Measurements from ENCODE around the gene CACNA1I. TPM values are rescaled to one million over a fixed set of nuclear protein-coding genes. Genes with fewer than 3 reads are reported as not detected.

The CACNA1I gene
- total and polyA plus RNA-seq, 4 donors, result 0.16 to 0.33 TPM; not detected in 2

GRCh38 chr22:39643311-39644083, 72.9 kb downstream of the CACNA1I start:
- ATAC-seq (ENCODE audit: low FRiP score) (no peak), DNase-seq (no peak)
- Histone ChIP-seq H3K9me3 (ENCODE audit: control insufficient read depth, low read length) (no peaks in the 10 kb centered on the region), H3K4me3 (ENCODE audit: low read length in 2 of 2) (no peak overlapping the region), H3K4me1 (ENCODE audit: control insufficient read depth in 1 of 2, insufficient read depth in 2 of 2, low read length in 2 of 2) (no peaks in the 10 kb centered on the region), H3K27ac (ENCODE audit: low read depth in 1 of 2, low read length in 2 of 2) (no peak overlapping the region), H3K27me3 (ENCODE audit: control insufficient read depth in 1 of 2, insufficient read depth in 2 of 2, low read length in 1 of 2) (no peaks in the 10 kb centered on the region), H3K36me3 (ENCODE audit: control insufficient read depth in 1 of 2, insufficient read depth in 2 of 2, low read length in 1 of 2) (no peaks in the 10 kb centered on the region)
- intact Hi-C loops (cut with DNase I), result no loop called here
- WGBS, 2 donors, result 69 to 71% methylated on average over 9 of the region's 9 CpGs

DNA sequence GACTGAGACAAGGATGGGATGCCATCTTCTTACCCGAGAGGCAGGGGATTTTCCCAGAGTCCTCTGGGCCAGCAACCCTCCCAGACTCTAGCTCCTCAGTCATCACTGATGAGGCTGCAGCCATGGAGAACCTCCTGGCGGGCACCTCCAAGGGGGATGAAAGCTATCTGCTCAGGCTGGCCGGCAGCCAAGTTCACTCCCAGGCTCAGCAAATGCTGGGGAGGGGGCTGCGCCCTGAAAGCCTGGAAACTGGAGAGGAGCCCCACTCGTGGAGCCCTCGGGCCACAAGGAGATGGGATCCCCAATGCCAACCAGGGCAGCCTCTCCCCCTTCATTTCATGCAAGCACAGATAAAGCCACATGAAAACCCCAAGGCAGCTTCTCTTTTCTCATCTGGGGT, 75.0 kb downstream of the CACNA1I start:
- H3K9me3 ChIP-seq (ENCODE audit: control insufficient read depth, low read length), result no peaks in the 10 kb centered on the region
- ATAC-seq (ENCODE audit: low FRiP score), result no peak
- intact Hi-C loops (cut with DNase I), result no loop called here
- H3K4me1 ChIP-seq (ENCODE audit: control insufficient read depth in 1 of 2, insufficient read depth in 2 of 2, low read length in 2 of 2), result no peaks in the 10 kb centered on the region
- H3K36me3 ChIP-seq (ENCODE audit: control insufficient read depth in 1 of 2, insufficient read depth in 2 of 2, low read length in 1 of 2), result no peaks in the 10 kb centered on the region
- H3K27ac ChIP-seq (ENCODE audit: low read depth in 1 of 2, low read length in 2 of 2), result no peak overlapping the region
- no peak overlapping the region for H3K4me3 ChIP-seq (ENCODE audit: low read length in 2 of 2)
- WGBS, 2 donors, result 65 to 74% methylated on average over 6 of the region's 6 CpGs
- DNase-seq, result no peak
- no peaks in the 10 kb centered on the region for H3K27me3 ChIP-seq (ENCODE audit: control insufficient read depth in 1 of 2, insufficient read depth in 2 of 2, low read length in 1 of 2)

DNA sequence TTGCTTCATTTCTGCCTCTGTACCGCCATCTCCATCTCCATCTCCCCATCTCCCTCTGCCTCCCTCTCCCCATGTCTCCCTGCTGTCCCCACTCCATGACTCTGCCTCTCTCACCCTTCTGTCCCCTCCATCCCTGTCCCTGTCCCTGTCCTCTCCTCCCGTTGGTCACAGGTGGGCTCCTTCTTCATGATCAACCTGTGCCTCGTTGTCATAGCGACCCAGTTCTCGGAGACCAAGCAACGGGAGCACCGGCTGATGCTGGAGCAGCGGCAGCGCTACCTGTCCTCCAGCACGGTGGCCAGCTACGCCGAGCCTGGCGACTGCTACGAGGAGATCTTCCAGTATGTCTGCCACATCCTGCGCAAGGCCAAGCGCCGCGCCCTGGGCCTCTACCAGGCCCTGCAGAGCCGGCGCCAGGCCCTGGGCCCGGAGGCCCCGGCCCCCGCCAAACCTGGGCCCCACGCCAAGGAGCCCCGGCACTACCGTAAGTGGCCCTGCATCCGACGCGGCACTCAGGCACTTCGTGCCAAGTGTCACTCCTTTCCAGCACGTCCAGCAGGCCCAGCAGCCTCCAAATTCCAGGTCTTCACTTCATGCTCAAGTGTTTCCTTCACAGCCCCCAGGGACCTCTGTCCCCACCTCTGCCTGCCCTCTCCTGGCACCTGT, 76.0 kb downstream of the CACNA1I start:
- H3K4me3 ChIP-seq (ENCODE audit: low read length in 2 of 2), result no peak overlapping the region
- H3K4me1 ChIP-seq (ENCODE audit: control insufficient read depth in 1 of 2, insufficient read depth in 2 of 2, low read length in 2 of 2), result no peaks in the 10 kb centered on the region
- H3K27me3 ChIP-seq (ENCODE audit: control insufficient read depth in 1 of 2, insufficient read depth in 2 of 2, low read length in 1 of 2), result no peaks in the 10 kb centered on the region
- no peak for DNase-seq
- intact Hi-C loops (cut with DNase I), result no loop called here
- H3K36me3 ChIP-seq (ENCODE audit: control insufficient read depth in 1 of 2, insufficient read depth in 2 of 2, low read length in 1 of 2), result no peaks in the 10 kb centered on the region
- no peak for ATAC-seq (ENCODE audit: low FRiP score)
- no peak overlapping the region for H3K27ac ChIP-seq (ENCODE audit: low read depth in 1 of 2, low read length in 2 of 2)
- peaks cover 3% of the 10 kb centered on the region for H3K9me3 ChIP-seq (ENCODE audit: control insufficient read depth, low read length)
- 83 to 87% methylated on average over 31 of the region's 31 CpGs for WGBS, 2 donors

DNA sequence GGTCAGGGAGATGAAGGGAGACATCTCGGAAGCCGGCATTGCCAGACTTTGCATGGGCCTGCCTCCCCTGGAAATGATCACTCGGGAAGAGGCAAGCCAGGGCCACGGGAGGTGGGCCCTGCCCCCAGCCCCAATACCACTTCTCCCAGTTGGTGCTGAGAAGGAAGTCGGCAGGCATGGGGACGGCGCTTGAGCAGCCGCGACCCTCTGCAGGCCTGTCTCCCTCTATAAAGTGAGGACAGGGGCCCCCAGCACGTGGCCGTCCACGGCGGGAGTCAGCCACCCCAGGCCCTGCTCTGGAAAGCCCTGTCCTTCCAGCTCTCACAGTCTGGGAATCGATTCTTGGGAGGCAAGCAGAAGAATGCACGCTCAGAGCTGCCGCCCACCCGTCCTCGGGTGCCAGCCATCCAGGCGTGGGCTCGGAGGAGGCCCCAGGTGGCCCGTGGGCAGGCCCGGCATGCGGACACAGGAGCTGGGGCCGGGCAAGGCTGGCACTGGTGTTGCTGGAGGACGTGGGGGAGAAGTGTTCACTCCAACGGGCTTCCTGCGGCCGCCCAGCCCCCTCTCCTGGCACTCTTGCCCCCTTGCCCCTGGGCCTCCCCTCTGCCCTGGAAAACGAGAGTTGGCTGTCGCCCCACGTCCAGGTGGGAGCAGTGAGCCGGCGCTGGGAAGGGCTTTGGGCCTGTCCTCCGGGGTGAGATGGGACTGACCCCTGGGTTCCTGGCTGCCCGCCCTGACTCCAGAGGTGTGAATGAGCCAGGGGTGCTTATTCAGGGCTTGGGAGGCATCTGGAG, 77.5 kb downstream of the CACNA1I start:
- Histone ChIP-seq H3K9me3 (ENCODE audit: control insufficient read depth, low read length) (peaks cover 4% of the 10 kb centered on the region), H3K27ac (ENCODE audit: low read depth in 1 of 2, low read length in 2 of 2) (no peak overlapping the region), H3K27me3 (ENCODE audit: control insufficient read depth in 1 of 2, insufficient read depth in 2 of 2, low read length in 1 of 2) (no peaks in the 10 kb centered on the region), H3K36me3 (ENCODE audit: control insufficient read depth in 1 of 2, insufficient read depth in 2 of 2, low read length in 1 of 2) (no peaks in the 10 kb centered on the region), H3K4me3 (ENCODE audit: low read length in 2 of 2) (no peak overlapping the region), H3K4me1 (ENCODE audit: control insufficient read depth in 1 of 2, insufficient read depth in 2 of 2, low read length in 2 of 2) (no peaks in the 10 kb centered on the region)
- DNase-seq, result no peak
- no peak for ATAC-seq (ENCODE audit: low FRiP score)
- 58 to 66% methylated on average over 35 of the region's 35 CpGs for WGBS, 2 donors
- intact Hi-C loops (cut with DNase I), result no loop called here

GRCh38 chr22:39648630-39648950, 78.0 kb downstream of the CACNA1I start:
- no peak for ATAC-seq (ENCODE audit: low FRiP score)
- no peak for DNase-seq
- 85 to 86% methylated on average over 5 of the region's 5 CpGs for WGBS, 2 donors
- no peak overlapping the region for H3K4me3 ChIP-seq (ENCODE audit: low read length in 2 of 2)
- intact Hi-C loops (cut with DNase I), result no loop called here
- no peaks in the 10 kb centered on the region for H3K27me3 ChIP-seq (ENCODE audit: control insufficient read depth in 1 of 2, insufficient read depth in 2 of 2, low read length in 1 of 2)
- no peaks in the 10 kb centered on the region for H3K36me3 ChIP-seq (ENCODE audit: control insufficient read depth in 1 of 2, insufficient read depth in 2 of 2, low read length in 1 of 2)
- H3K9me3 ChIP-seq (ENCODE audit: control insufficient read depth, low read length), result peaks cover 4% of the 10 kb centered on the region
- H3K4me1 ChIP-seq (ENCODE audit: control insufficient read depth in 1 of 2, insufficient read depth in 2 of 2, low read length in 2 of 2), result no peaks in the 10 kb centered on the region
- no peak overlapping the region for H3K27ac ChIP-seq (ENCODE audit: low read depth in 1 of 2, low read length in 2 of 2)

- Histone ChIP-seq H3K27me3 (ENCODE audit: control insufficient read depth in 1 of 2, insufficient read depth in 2 of 2, low read length in 1 of 2) (no peaks in the 10 kb centered on the region), H3K4me1 (ENCODE audit: control insufficient read depth in 1 of 2, insufficient read depth in 2 of 2, low read length in 2 of 2) (no peaks in the 10 kb centered on the region), H3K4me3 (ENCODE audit: low read length in 2 of 2) (no peak overlapping the region), H3K36me3 (ENCODE audit: control insufficient read depth in 1 of 2, insufficient read depth in 2 of 2, low read length in 1 of 2) (no peaks in the 10 kb centered on the region), H3K27ac (ENCODE audit: low read depth in 1 of 2, low read length in 2 of 2) (no peak overlapping the region), H3K9me3 (ENCODE audit: control insufficient read depth, low read length) (peaks cover 4% of the 10 kb centered on the region)
- DNase-seq (no peak), ATAC-seq (ENCODE audit: low FRiP score) (no peak)
- intact Hi-C loops (cut with DNase I), result no loop called here
- 95% methylated on average over 41 of the region's 41 CpGs for WGBS, 2 donors
Observed at GRCh38 chr22:39649500-39650089, 79.0 kb downstream of the CACNA1I start.

DNA sequence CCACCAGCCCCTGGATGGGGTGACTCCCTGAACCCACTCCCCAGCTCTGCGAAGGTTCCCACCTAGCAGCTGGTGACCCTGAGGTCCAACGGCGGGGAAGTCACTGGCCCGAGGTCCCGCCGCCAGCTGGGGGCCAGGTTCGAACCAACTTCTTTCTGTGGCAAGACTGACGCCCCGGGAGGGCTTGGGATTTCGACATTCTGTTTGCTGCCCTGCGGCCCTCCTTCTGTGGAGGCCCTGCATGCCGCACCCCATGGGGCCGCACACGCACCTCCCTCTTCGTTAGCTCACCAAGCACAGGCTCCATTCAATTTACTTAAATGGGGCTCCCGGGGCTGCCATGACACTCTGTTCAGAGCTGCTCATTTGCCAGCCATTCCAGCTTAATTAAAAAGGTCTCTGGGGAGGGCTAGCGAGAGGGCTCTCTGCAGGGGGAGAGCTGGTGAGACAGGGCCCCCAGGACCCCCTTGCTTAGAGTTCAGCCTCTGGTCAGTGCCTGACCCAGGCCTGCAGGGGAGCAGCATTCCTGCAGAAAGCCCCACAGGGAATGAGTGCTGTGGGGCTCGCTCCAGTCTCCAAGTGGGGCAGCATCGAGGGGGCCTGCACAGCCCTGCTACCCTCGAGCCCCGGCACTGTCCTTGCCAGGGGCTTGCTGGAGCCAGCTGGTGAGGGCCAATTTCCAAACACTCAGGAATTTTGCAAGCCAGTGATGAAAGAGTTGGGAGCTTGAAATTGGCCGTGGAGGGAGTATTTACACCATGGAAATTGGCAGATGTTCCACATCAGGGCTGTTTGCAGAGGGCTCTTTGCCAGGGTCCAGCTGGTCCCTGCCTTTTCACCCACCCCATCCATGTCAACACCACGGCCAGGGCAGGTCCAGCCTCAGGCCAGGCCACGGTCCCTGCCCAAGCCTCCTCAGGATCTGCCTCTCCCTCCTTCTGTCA, 80.8 kb downstream of the CACNA1I start:
- peaks cover 4% of the 10 kb centered on the region for H3K9me3 ChIP-seq (ENCODE audit: control insufficient read depth, low read length)
- no peaks in the 10 kb centered on the region for H3K36me3 ChIP-seq (ENCODE audit: control insufficient read depth in 1 of 2, insufficient read depth in 2 of 2, low read length in 1 of 2)
- no peak overlapping the region for H3K27ac ChIP-seq (ENCODE audit: low read depth in 1 of 2, low read length in 2 of 2)
- 77 to 80% methylated on average over 24 of the region's 24 CpGs for WGBS, 2 donors
- intact Hi-C loops (cut with DNase I), result no loop called here
- DNase-seq (no peak), ATAC-seq (ENCODE audit: low FRiP score) (no peak)
- H3K4me1 ChIP-seq (ENCODE audit: control insufficient read depth in 1 of 2, insufficient read depth in 2 of 2, low read length in 2 of 2), result no peaks in the 10 kb centered on the region
- no peaks in the 10 kb centered on the region for H3K27me3 ChIP-seq (ENCODE audit: control insufficient read depth in 1 of 2, insufficient read depth in 2 of 2, low read length in 1 of 2)
- H3K4me3 ChIP-seq (ENCODE audit: low read length in 2 of 2), result no peak overlapping the region
